Endothelial cell of umbilical vein (primary cell): ENCODE measurements around the gene BCL2L2.

Experiments
- CTCF ChIP-seq, 2 donors: IDR thresholded peaks; 1 replicate in 1 of 2; 2 replicates in 1 of 2; pipeline ENCODE4 v1.5.1; 2011; ENCODE audit warnings: low read length in 2 of 2, mild to moderate bottlenecking in 2 of 2, moderate library complexity in 2 of 2, control low read depth in 1 of 2, inconsistent platforms in 1 of 2, low read depth in 1 of 2; ENCODE audit not compliant: insufficient read depth in 1 of 2; ENCODE audit errors: extremely low read depth in 1 of 2
- EZH2 ChIP-seq: IDR thresholded peaks from 2 replicates; pipeline ENCODE4 v1.6.1; 2012; ENCODE audit warnings: borderline replicate concordance, low read depth, mild to moderate bottlenecking, moderate library complexity, low read length, inconsistent platforms; ENCODE audit not compliant: severe bottlenecking
- FOS ChIP-seq: IDR thresholded peaks from 2 replicates; pipeline ENCODE4 v1.6.1; 2011; ENCODE audit warnings: mild to moderate bottlenecking, low read length, moderate library complexity, borderline replicate concordance; ENCODE audit not compliant: insufficient read depth
- JUN ChIP-seq: IDR thresholded peaks from 2 replicates; pipeline ENCODE4 v1.6.1; 2011; ENCODE audit warnings: borderline replicate concordance, low read depth; ENCODE audit not compliant: insufficient read length, insufficient read depth
- MAX ChIP-seq: IDR thresholded peaks from 2 replicates; pipeline ENCODE4 v1.6.1; 2011; ENCODE audit not compliant: insufficient read depth, insufficient read length
- POLR2A ChIP-seq: IDR thresholded peaks from 2 replicates; pipeline ENCODE4 v1.6.1; 2012; ENCODE audit warnings: low read depth, mild to moderate bottlenecking, control low read depth, low read length
- POLR2AphosphoS5 ChIP-seq: IDR thresholded peaks from 2 replicates; pipeline ENCODE4 v1.6.1; 2012; ENCODE audit warnings: low read depth, mild to moderate bottlenecking, control low read depth, low read length, moderate library complexity; ENCODE audit not compliant: insufficient read depth

GRCh38 chr14:23358553-23359166, 52.0 kb downstream of the BCL2L2 start:
- TF ChIP-seq CTCF (IDR thresholded peaks at IDR 0.05; ENCODE audit: extremely low read depth in 1 of 2, insufficient read depth in 1 of 2, low read depth in 1 of 2, low read length in 2 of 2): no peak
- TF ChIP-seq POLR2AphosphoS5: no peak
- TF ChIP-seq POLR2A: no peak
- no peak for TF ChIP-seq MAX
- no peak for TF ChIP-seq JUN
- TF ChIP-seq EZH2: no peak
- TF ChIP-seq FOS: no peak
